NK-92 treated with Interleukin-12 subunit alpha and Interleukin-12 subunit beta, amount 100 ng/mL, for 24 hours (cell line): ENCODE measurements around the gene MAMDC2.
"Not testable (repeated sequence)": the region's sequence is repeated elsewhere in the genome, so short reads cannot be mapped to it uniquely, and the experiment has no call there.

ENCODE experiments used
- DNase-seq: peaks from one replicate; lab custom pipeline; 2025; lab: John Stamatoyannopoulos, UW

The MAMDC2 gene

GRCh38 chr9:70036641-70037040 is 7.0 kb upstream of the MAMDC2 start:
- DNase-seq, result no peak

GRCh38 chr9:70038171-70038621 is 5.5 kb upstream of the MAMDC2 start:
- DNase-seq, result not testable (repeated sequence)

GRCh38 chr9:70040376-70040903 is 3.2 kb upstream of the MAMDC2 start:
- no peak for DNase-seq

- no peak for DNase-seq
These were observed 1.0 kb upstream of the MAMDC2 start for GRCh38 chr9:70042461-70043215.

DNA sequence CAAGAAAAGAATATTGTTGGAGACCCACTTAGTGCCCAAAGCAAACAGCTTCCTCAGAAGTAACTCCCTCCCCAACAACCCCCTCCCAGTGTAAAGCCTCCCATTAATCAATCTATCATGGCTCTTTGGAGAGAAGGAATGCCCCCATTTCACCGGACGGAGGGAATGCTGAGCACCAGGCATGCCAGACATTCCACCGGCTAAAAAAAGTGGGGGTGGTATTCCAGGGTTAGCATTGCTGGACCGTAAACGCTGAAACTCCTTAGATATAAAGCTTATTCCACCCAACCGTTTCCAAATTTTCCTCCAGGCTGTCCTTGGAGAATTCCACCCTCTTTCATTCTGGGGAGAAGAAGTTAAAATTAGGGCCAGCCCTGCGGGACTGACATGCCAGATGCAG is 363 bp upstream of the MAMDC2 start:
- DNase-seq, result no peak

DNA sequence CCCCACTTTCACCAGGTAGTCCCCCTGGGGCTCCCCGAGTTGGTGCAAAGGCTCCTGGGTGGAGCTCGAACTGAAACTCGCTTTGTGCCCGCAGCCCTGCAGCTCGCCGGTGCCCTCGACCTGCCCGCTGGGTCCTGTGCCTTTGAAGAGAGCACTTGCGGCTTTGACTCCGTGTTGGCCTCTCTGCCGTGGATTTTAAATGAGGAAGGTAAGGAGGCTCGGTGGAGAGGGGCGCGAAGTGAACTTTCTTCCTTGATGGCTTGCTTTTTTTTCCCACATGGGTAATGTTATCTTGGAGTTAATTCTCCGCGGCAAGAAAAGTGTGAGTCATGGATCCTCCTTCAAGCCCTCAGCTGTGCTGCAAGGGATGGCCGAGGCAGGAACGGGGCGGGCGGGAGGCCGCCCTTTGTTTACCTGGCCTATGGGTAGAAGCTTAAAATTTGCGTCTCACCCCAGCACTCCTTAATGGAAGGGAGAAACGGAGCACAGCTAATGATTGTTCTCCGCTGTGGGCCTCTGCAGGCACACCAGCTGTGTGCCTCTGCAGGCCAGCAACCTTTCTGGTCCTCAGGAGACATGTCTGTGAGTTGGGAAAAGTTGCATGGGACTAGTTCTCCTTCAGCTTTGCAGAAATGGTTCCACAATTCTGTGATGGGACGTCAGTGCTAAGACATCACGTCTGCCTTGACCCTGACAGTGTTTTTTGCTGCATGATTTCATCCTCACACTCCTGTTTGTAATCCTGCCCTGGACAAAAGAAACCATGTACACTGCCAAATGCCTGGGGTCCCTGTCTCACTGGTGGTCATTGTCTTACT is 1.1 kb downstream of the MAMDC2 start:
- no peak for DNase-seq

DNA sequence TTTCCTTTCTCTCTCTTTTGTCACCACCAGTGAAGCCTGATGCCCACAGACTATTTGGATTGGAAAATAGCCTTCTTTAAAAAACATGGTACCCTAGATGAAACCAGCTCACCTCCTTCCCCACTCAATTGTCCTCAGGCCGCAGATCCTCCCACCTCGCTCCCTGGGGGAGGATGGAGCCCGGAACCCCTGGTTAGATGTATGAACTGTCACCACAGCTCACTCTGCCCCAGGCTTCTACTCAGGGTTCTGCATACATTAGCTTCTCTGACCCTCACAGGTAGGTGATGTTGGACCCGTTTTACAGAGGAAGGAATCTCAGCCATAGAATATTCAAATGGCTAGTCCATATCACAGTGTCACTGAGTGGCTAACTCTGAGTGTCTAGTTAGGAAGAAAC is 1.8 kb downstream of the MAMDC2 start:
- no peak for DNase-seq

GRCh38 chr9:70046274-70047070 is 2.8 kb downstream of the MAMDC2 start:
- no peak for DNase-seq

DNA sequence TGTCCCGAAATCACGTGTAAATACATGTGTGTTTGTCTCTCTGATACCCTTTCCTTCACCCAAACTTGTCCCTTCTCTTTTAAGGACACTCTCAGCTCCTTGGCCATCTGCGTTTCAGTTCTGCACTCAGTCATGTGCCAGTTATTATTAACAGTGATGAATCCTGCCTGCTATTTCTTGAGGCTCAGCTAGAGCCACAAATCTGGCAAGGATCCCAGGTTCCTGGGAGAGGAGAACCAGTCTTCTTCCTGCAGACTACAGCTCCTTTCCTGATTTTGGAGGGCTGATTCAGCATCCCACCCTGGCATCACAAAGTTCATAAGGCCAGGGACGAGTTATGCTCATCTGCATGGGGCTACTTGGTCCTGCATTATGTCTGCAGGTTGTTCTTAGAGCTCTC is 5.6 kb downstream of the MAMDC2 start:
- DNase-seq, result no peak

- no peak for DNase-seq
These were observed 6.1 kb downstream of the MAMDC2 start for GRCh38 chr9:70049672-70050271.

- no peak for DNase-seq
These were observed 9.1 kb downstream of the MAMDC2 start for GRCh38 chr9:70052768-70053167.

- DNase-seq, result no peak
These were observed 10.2 kb downstream of the MAMDC2 start for GRCh38 chr9:70053864-70054263.

- DNase-seq, result no peak
These were observed 10.9 kb downstream of the MAMDC2 start for GRCh38 chr9:70054521-70054920.

DNA sequence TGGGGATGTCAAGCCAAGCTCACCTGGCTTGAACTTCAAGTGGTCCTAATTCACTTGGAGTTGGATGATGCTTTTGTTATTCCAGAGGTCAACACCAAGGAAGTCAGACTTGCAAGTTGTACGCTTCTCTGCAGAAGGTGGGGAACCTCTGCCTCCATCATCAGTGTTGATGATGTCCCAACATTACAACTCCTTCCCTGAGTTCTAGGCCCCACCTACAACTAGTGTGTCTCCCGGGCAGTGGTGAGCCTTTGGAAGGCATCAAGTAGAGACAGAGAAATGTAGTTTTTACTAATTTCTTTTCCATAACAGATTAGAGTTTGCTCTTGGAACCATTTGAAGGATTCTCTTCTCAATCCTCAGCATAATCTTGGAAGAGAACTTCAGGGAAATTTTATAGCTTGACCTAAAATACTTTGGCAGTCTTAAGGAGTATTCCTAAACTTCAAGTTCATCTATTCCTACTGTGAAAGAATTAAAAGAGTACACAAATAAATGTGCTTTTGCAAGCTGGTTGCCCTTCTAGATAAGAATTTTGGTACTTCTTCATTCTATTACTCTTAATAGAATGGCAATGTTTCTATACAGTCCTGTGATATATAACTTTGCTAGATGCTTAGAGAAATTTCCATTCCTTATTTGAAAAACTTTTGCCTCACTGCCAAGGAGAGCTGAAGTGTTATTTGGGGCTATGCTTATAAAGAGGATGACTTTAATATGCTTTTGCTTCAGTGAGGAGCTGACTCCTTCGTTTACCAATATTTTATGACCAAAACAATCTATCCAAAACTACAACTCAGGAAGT is 12.0 kb downstream of the MAMDC2 start:
- DNase-seq, result no peak

GRCh38 chr9:70056211-70056944 is 12.7 kb downstream of the MAMDC2 start:
- no peak for DNase-seq

- DNase-seq, result no peak
These were observed 15.0 kb downstream of the MAMDC2 start for GRCh38 chr9:70058569-70059116.

DNA sequence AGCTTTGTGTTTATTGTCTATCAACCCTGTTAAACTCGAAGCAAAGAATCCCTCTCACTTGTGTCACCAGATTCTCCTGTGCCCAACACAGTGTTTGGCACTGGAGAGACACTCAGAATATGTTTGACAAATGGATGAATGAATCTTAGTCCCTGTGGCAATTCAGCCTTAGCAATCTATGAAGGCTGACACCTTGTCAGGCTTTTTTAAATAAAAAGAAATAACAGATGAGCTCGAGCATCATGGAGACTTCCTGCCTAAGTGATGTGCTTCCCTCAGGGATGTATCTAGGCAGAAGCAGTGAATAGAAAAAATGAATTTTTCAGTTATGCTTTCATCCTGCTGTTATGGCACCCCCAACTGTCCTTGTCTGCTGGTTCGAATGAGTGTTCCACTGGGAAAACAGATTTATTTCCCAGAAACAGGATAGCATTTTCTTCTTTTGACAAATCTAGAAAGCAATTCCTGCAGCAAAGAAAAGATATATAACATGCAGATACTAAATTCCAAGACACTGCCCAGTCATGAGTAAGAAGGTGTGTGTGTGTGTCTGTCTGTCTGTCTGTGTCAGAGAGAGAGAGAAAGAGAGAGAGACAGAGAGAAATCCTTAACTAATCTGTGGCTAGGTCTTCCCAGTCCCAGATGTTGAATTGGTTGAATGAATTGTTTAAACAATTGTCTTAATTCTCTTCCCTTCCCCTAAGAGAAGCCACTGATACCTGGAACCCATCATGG is 16.7 kb downstream of the MAMDC2 start:
- no peak for DNase-seq

- DNase-seq, result no peak
These were observed 17.3 kb downstream of the MAMDC2 start for GRCh38 chr9:70060883-70061507.

GRCh38 chr9:70061776-70062175 is 18.1 kb downstream of the MAMDC2 start:
- DNase-seq, result no peak
